Panc1 (cell line): ENCODE results near the gene SEMA4B. TPM values are rescaled to one million over a fixed set of nuclear protein-coding genes. Genes with fewer than 3 reads are reported as not detected.
A peak's percentile ranks its signal among the peaks of the same experiment; 100 is the strongest.
"Not testable (repeated sequence)": the region's sequence is repeated elsewhere in the genome, so short reads cannot be mapped to it uniquely, and the experiment has no call there.

Experiments
- ATAC-seq: fragments of 200-7000 bp; cut with Tn5 transposase; 2 replicates; pipeline ENCODE4 v1.9.1; 2020; ENCODE audit warnings: mild to moderate bottlenecking, moderate library complexity
- BruUV-seq: library from RNA; stranded (reverse); fragments of 400-500 nt; replicated peaks from 2 replicates; lab custom pipeline; 2021; lab: Mats Ljungman, UMichigan
- CTCF ChIA-PET: fragments of 300-600 bp; sonication (Branson Sonifier 250); formaldehyde crosslinking; loops from one replicate; lab custom pipeline; 2022; ENCODE audit warnings: antibody characterized with exemption; lab: Charles Lee
- POLR2A ChIA-PET: fragments of 300-600 bp; sonication (Branson Sonifier 250); formaldehyde crosslinking; loops from one replicate; lab custom pipeline; 2022; ENCODE audit warnings: antibody characterized with exemption; lab: Charles Lee
- DNase-seq: peaks from one replicate; pipeline ENCODE4 v3.0.0-alpha.2; 2010; ENCODE audit warnings: low read depth, low spot score
- H3K27ac ChIP-seq: 2 replicates; pipeline ENCODE4 v1.5.1; 2011; ENCODE audit warnings: mild to moderate bottlenecking, low read length, inconsistent platforms
- H3K27me3 ChIP-seq: fragments of 200-500 bp; sonication (Bioruptor generic); 2 replicates; pipeline ENCODE4 v1.6.0; 2014; ENCODE audit warnings: low read length, inconsistent platforms; ENCODE audit not compliant: control insufficient read depth, insufficient read depth
- H3K36me3 ChIP-seq: fragments of 200-500 bp; sonication (Bioruptor generic); 2 replicates; pipeline ENCODE4 v1.5.1; 2014; ENCODE audit warnings: inconsistent platforms, mild to moderate bottlenecking, low read length, moderate library complexity; ENCODE audit not compliant: control insufficient read depth, insufficient read depth
- H3K4me1 ChIP-seq: 2 replicates; pipeline ENCODE4 v1.5.1; 2011; ENCODE audit warnings: inconsistent platforms, mild to moderate bottlenecking, low read length, moderate library complexity; ENCODE audit not compliant: control insufficient read depth, insufficient read depth
- H3K4me3 ChIP-seq, 2 experiments: 2 replicates each; pipeline ENCODE4 v1.5.1; 2011 to 2012; ENCODE audit warnings: low read depth in 2 of 2, low read length in 2 of 2, mild to moderate bottlenecking in 2 of 2, inconsistent platforms in 1 of 2, moderate library complexity in 1 of 2
- H3K9me3 ChIP-seq: fragments of 200-500 bp; sonication (Bioruptor generic); 2 replicates; pipeline ENCODE4 v1.5.1; 2014; ENCODE audit warnings: low read depth, mild to moderate bottlenecking, inconsistent platforms, low read length, moderate library complexity; ENCODE audit not compliant: control insufficient read depth, insufficient read depth
- CTCF ChIP-seq: fragments of 450-650 bp; IDR thresholded peaks from 2 replicates; pipeline ENCODE4 v1.5.1; 2017; ENCODE audit warnings: mild to moderate bottlenecking
- POLR2AphosphoS5 ChIP-seq: IDR thresholded peaks from 2 replicates; pipeline ENCODE4 v1.6.1; 2012; ENCODE audit warnings: mild to moderate bottlenecking, low read depth, low read length, moderate library complexity
- REST ChIP-seq, 2 experiments: IDR thresholded peaks; 2 replicates each; pipeline ENCODE4 v1.6.1; 2011 to 2012; ENCODE audit warnings: low read depth in 2 of 2, control low read depth in 1 of 2, low read length in 1 of 2, mild to moderate bottlenecking in 1 of 2, moderate library complexity in 1 of 2; ENCODE audit not compliant: insufficient read depth in 1 of 2
- SIN3A ChIP-seq: IDR thresholded peaks from 2 replicates; pipeline ENCODE4 v1.6.1; 2012; ENCODE audit warnings: low read depth, mild to moderate bottlenecking, low read length, moderate library complexity, borderline replicate concordance; ENCODE audit not compliant: insufficient read depth
- TCF7L2 ChIP-seq: IDR thresholded peaks from 2 replicates; pipeline ENCODE4 v1.6.1; 2011; ENCODE audit warnings: mild to moderate bottlenecking, low read depth, low read length, inconsistent platforms
- in situ Hi-C: cut with HindIII; loops from 2 replicates; pipeline ENCODE4 v1.10.0; 2016; ENCODE audit warnings: low sequenced_read_pairs, low pct_unique_long_range_greater_than_20kb
- intact Hi-C: fragments of 100-400 bp; cut with micrococcal nuclease; formaldehyde crosslinking; loops from one replicate; pipeline ENCODE4 v1.10.0; 2022; ENCODE audit not compliant: unreplicated experiment
- total RNA-seq: library from RNA; stranded (reverse); gene quantifications from one replicate; pipeline ENCODE4 v1.2.1, GENCODE V29; 2021; ENCODE audit not compliant: unreplicated experiment

SEMA4B gene
- total RNA-seq, 1 experiment from 2014 or later, result 600 TPM

GRCh38 chr15:90270502-90271150, 69.5 kb downstream of the SEMA4B start:
- ChIA-PET POLR2A (interaction anchor here (0.6 kb wide), 1 partner anchor 303 kb away, joined by 4 read pairs; no protein-coding TSS in a partner anchor), CTCF (no interaction called here)
- Histone ChIP-seq H3K27ac (no peak overlapping the region), H3K4me1 (peaks cover 19% of the 10 kb centered on the region), H3K27me3 (no peaks in the 10 kb centered on the region), H3K4me3 (no peak overlapping the region), H3K9me3 (no peaks in the 10 kb centered on the region), H3K36me3 (peaks cover 18% of the 10 kb centered on the region)
- intact Hi-C loops (no loop called here), in situ Hi-C loops (no loop called here)
- BruUV-seq, result no TSS peak
- TF ChIP-seq TCF7L2 (no peak), POLR2AphosphoS5 (no peak), SIN3A (no peak), REST (IDR thresholded peaks at IDR 0.05; ENCODE audit: insufficient read depth in 1 of 2, low read depth in 2 of 2, low read length in 1 of 2) (no peak), CTCF (no peak)
- DNase-seq (no peak), ATAC-seq (no peak)

- Histone ChIP-seq H3K27me3 (no peaks in the 10 kb centered on the region), H3K4me1 (peaks cover 19% of the 10 kb centered on the region), H3K27ac (no peak overlapping the region), H3K4me3 (no peak overlapping the region), H3K9me3 (no peaks in the 10 kb centered on the region), H3K36me3 (peaks cover 18% of the 10 kb centered on the region; the same call in 1 of the 2 replicates)
- BruUV-seq, result TSS peak; percentile 53
- in situ Hi-C loops, result no loop called here
- intact Hi-C loops, result no loop called here
- CTCF ChIA-PET, result interaction anchor here (0.5 to 0.6 kb wide), 2 partner anchors 57 to 125 kb away, joined by 4 read pairs; no protein-coding TSS in a partner anchor
- POLR2A ChIA-PET, result no interaction called here
- TF ChIP-seq TCF7L2, result no peak
- TF ChIP-seq CTCF, result no peak
- TF ChIP-seq REST (IDR thresholded peaks at IDR 0.05; ENCODE audit: insufficient read depth in 1 of 2, low read depth in 2 of 2, low read length in 1 of 2), result no peak
- TF ChIP-seq SIN3A, result no peak
- TF ChIP-seq POLR2AphosphoS5, result no peak
- DNase-seq (no peak), ATAC-seq (no peak)
These were observed 70.5 kb downstream of the SEMA4B start for GRCh38 chr15:90271459-90272166.

GRCh38 chr15:90278467-90278866, 77.3 kb downstream of the SEMA4B start:
- H3K9me3 ChIP-seq, in situ Hi-C loops, H3K4me1 ChIP-seq, intact Hi-C loops, BruUV-seq, H3K27ac ChIP-seq, ATAC-seq, CTCF ChIA-PET, DNase-seq, H3K4me3 ChIP-seq, H3K36me3 ChIP-seq, H3K27me3 ChIP-seq: not testable (repeated sequence)
- POLR2A ChIA-PET, result interaction anchor here (0.6 kb wide), 1 partner anchor 277 kb away, joined by 4 read pairs; no protein-coding TSS in a partner anchor
